Astrocyte of the spinal cord (primary cell): ENCODE results near the gene THAP10.

Experiments
- DNase-seq: peaks from one replicate; pipeline ENCODE4 v3.0.0; 2011; ENCODE audit warnings: low read depth, low spot score
- H3K4me3 ChIP-seq: 2 replicates; pipeline ENCODE4 v1.5.1; 2011; ENCODE audit warnings: low read depth, mild to moderate bottlenecking, low read length, moderate library complexity
- CTCF ChIP-seq: IDR thresholded peaks from 2 replicates; pipeline ENCODE4 v1.5.1; 2012; ENCODE audit warnings: low read depth, mild to moderate bottlenecking, low read length, inconsistent platforms
- in situ Hi-C: cut with HindIII; loops from 2 replicates; pipeline ENCODE4 v1.10.0; 2017; ENCODE audit warnings: low sequenced_read_pairs

The THAP10 gene

GRCh38 chr15:70832176-70832575 is 60.1 kb downstream of the THAP10 start:
- no peak for DNase-seq
- in situ Hi-C loops = no loop called here
- TF ChIP-seq CTCF = no peak
- no peak overlapping the region for H3K4me3 ChIP-seq
